Gastroesophageal sphincter (tissue), 3 donors: ENCODE data around the gene UPF2.

Experiments used
- CTCF ChIP-seq, 4 experiments: fragments of 200-600 bp in 2 of 4; fragments of 450-650 bp in 2 of 4; sonication (generic) in 1 of 4; IDR thresholded peaks; one replicate each; pipeline ENCODE4 v1.5.1; 2017 to 2019; ENCODE audit warnings: antibody characterized with exemption in 4 of 4, mild to moderate bottlenecking in 2 of 4, moderate library complexity in 2 of 4
- EP300 ChIP-seq: sonication (generic); formaldehyde crosslinking; IDR thresholded peaks from one replicate; pipeline ENCODE4 v1.6.1; 2017; ENCODE audit warnings: antibody characterized with exemption, mild to moderate bottlenecking
- POLR2A ChIP-seq, 2 donors: fragments of 450-650 bp; IDR thresholded peaks; one replicate each; pipeline ENCODE4 v1.6.1; 2017; ENCODE audit warnings: antibody characterized with exemption in 2 of 2, mild to moderate bottlenecking in 2 of 2, moderate library complexity in 1 of 2
- POLR2AphosphoS5 ChIP-seq: sonication (generic); formaldehyde crosslinking; IDR thresholded peaks from one replicate; pipeline ENCODE4 v1.6.1; 2017; ENCODE audit warnings: antibody characterized with exemption

- TF ChIP-seq POLR2AphosphoS5: no peak
- no peak for TF ChIP-seq CTCF (IDR thresholded peaks at IDR 0.05)
- TF ChIP-seq POLR2A (IDR thresholded peaks at IDR 0.05): no peak
- no peak for TF ChIP-seq EP300
Measured at GRCh38 chr10:11880151-11881029, 162.2 kb downstream of the UPF2 start.
